Astrocyte (in vitro differentiated cells and primary cell): ENCODE results near the gene GDF2. TPM values are rescaled to one million over a fixed set of nuclear protein-coding genes. Genes with fewer than 3 reads are reported as not detected.

Experiments
- DNase-seq: peaks from one replicate; pipeline ENCODE4 v3.0.0-alpha.2; 2010; ENCODE audit warnings: low read depth
- FAIRE-seq: peaks from 2 replicates; lab custom pipeline; 2011; peaks lifted over from hg19 to GRCh38; lab: Jason Lieb, UNC
- H2AFZ ChIP-seq: 2 replicates; pipeline ENCODE4 v1.6.0; 2012; ENCODE audit warnings: low read depth, low read length, inconsistent platforms
- H3K27ac ChIP-seq: 2 replicates; pipeline ENCODE4 v1.5.1; 2011; ENCODE audit warnings: low read depth, low read length, inconsistent platforms
- H3K27me3 ChIP-seq: 2 replicates; pipeline ENCODE4 v1.6.0; 2011; ENCODE audit warnings: low read length, inconsistent platforms; ENCODE audit not compliant: insufficient read depth
- H3K36me3 ChIP-seq: 2 replicates; pipeline ENCODE4 v1.5.1; 2011; ENCODE audit warnings: low read length, inconsistent platforms; ENCODE audit not compliant: insufficient read depth
- H3K4me1 ChIP-seq: 2 replicates; pipeline ENCODE4 v1.5.1; 2011; ENCODE audit warnings: low read length, inconsistent platforms; ENCODE audit not compliant: insufficient read depth
- H3K4me2 ChIP-seq: 2 replicates; pipeline ENCODE4 v1.6.0; 2012; ENCODE audit warnings: low read length, inconsistent platforms
- H3K4me3 ChIP-seq: 2 replicates; pipeline ENCODE4 v1.5.1; 2011; ENCODE audit warnings: low read depth, mild to moderate bottlenecking, low read length, inconsistent platforms; ENCODE audit not compliant: insufficient read depth
- H3K79me2 ChIP-seq: 2 replicates; pipeline ENCODE4 v1.6.0; 2012; ENCODE audit warnings: mild to moderate bottlenecking, low read length, inconsistent platforms; ENCODE audit not compliant: insufficient read depth
- H3K9ac ChIP-seq: 2 replicates; pipeline ENCODE4 v1.6.0; 2012; ENCODE audit warnings: mild to moderate bottlenecking, low read length, inconsistent platforms
- H3K9me3 ChIP-seq: 2 replicates; pipeline ENCODE4 v1.5.1; 2012; ENCODE audit warnings: low read depth, mild to moderate bottlenecking, low read length, inconsistent platforms; ENCODE audit not compliant: insufficient read depth
- H4K20me1 ChIP-seq: 2 replicates; pipeline ENCODE4 v1.6.0; 2012; ENCODE audit warnings: low read length, inconsistent platforms; ENCODE audit not compliant: insufficient read depth
- H3K27ac Mint-ChIP-seq: one replicate; pipeline ENCODE4 v1.8.0; 2021; ENCODE audit warnings: mild to moderate bottlenecking, mixed read lengths; ENCODE audit not compliant: unreplicated experiment
- H3K27me3 Mint-ChIP-seq: one replicate; pipeline ENCODE4 v1.8.0; 2021; ENCODE audit warnings: low read depth, mixed read lengths; ENCODE audit not compliant: unreplicated experiment
- H3K36me3 Mint-ChIP-seq: one replicate; pipeline ENCODE4 v1.8.0; 2021; ENCODE audit warnings: low read depth, mixed read lengths; ENCODE audit not compliant: unreplicated experiment
- H3K4me1 Mint-ChIP-seq: one replicate; pipeline ENCODE4 v1.8.0; 2021; ENCODE audit warnings: low read depth, mixed read lengths; ENCODE audit not compliant: unreplicated experiment
- H3K4me3 Mint-ChIP-seq: one replicate; pipeline ENCODE4 v1.8.0; 2021; ENCODE audit warnings: mild to moderate bottlenecking, moderate library complexity, mixed read lengths; ENCODE audit not compliant: unreplicated experiment
- H3K9me3 Mint-ChIP-seq: one replicate; pipeline ENCODE4 v1.8.0; 2021; ENCODE audit warnings: mild to moderate bottlenecking, mixed read lengths; ENCODE audit not compliant: unreplicated experiment
- EZH2 ChIP-seq: IDR thresholded peaks from 2 replicates; pipeline ENCODE4 v1.6.1; 2012; ENCODE audit warnings: mild to moderate bottlenecking, low read length, inconsistent platforms; ENCODE audit not compliant: insufficient read depth
- total RNA-seq: library from RNA; stranded (reverse); gene quantifications from 2 replicates; pipeline ENCODE4 v1.2.1, GENCODE V29; 2021
- TF ChIP-seq, protein P1 (sequence below): IDR thresholded peaks from 2 replicates; pipeline ENCODE4 v1.5.1; 2011; ENCODE audit warnings: low read depth, mild to moderate bottlenecking, inconsistent platforms, low read length, moderate library complexity; ENCODE audit not compliant: insufficient read depth

GDF2 gene
- total RNA-seq, 1 donor from 2014 or later, result not detected

DNA sequence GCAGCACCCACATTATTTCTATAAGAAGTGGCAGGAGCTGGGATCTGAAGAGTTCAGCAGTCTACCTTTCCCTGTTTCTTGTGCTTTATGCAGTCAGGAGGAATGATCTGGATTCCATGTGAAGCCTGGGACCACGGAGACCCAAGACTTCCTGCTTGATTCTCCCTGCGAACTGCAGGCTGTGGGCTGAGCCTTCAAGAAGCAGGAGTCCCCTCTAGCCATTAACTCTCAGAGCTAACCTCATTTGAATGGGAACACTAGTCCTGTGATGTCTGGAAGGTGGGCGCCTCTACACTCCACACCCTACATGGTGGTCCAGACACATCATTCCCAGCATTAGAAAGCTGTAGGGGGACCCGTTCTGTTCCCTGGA, 25.0 kb downstream of the GDF2 start:
- Mint-ChIP-seq H3K36me3 (no peaks in the 10 kb centered on the region), H3K4me1 (no peaks in the 10 kb centered on the region), H3K27me3 (peaks cover 17% of the 10 kb centered on the region), H3K4me3 (no peak overlapping the region), H3K27ac (no peak overlapping the region), H3K9me3 (peaks cover 2% of the 10 kb centered on the region)
- no peak for TF ChIP-seq EZH2
- TF ChIP-seq, protein P1, sequence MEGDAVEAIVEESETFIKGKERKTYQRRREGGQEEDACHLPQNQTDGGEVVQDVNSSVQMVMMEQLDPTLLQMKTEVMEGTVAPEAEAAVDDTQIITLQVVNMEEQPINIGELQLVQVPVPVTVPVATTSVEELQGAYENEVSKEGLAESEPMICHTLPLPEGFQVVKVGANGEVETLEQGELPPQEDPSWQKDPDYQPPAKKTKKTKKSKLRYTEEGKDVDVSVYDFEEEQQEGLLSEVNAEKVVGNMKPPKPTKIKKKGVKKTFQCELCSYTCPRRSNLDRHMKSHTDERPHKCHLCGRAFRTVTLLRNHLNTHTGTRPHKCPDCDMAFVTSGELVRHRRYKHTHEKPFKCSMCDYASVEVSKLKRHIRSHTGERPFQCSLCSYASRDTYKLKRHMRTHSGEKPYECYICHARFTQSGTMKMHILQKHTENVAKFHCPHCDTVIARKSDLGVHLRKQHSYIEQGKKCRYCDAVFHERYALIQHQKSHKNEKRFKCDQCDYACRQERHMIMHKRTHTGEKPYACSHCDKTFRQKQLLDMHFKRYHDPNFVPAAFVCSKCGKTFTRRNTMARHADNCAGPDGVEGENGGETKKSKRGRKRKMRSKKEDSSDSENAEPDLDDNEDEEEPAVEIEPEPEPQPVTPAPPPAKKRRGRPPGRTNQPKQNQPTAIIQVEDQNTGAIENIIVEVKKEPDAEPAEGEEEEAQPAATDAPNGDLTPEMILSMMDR, result no peak
- H3K27me3 ChIP-seq, result peaks cover 6% of the 10 kb centered on the region
- H2AFZ ChIP-seq, result no peak overlapping the region
- no peak overlapping the region for H3K27ac ChIP-seq
- no peaks in the 10 kb centered on the region for H3K4me1 ChIP-seq
- H3K4me2 ChIP-seq, result no peak overlapping the region
- H3K79me2 ChIP-seq, result no peaks in the 10 kb centered on the region
- FAIRE-seq (no peak), DNase-seq (no peak)
- no peak overlapping the region for H3K4me3 ChIP-seq
- no peaks in the 10 kb centered on the region for H3K36me3 ChIP-seq
- H3K9me3 ChIP-seq, result no peaks in the 10 kb centered on the region
- no peak overlapping the region for H3K9ac ChIP-seq
- no peaks in the 10 kb centered on the region for H4K20me1 ChIP-seq

DNA sequence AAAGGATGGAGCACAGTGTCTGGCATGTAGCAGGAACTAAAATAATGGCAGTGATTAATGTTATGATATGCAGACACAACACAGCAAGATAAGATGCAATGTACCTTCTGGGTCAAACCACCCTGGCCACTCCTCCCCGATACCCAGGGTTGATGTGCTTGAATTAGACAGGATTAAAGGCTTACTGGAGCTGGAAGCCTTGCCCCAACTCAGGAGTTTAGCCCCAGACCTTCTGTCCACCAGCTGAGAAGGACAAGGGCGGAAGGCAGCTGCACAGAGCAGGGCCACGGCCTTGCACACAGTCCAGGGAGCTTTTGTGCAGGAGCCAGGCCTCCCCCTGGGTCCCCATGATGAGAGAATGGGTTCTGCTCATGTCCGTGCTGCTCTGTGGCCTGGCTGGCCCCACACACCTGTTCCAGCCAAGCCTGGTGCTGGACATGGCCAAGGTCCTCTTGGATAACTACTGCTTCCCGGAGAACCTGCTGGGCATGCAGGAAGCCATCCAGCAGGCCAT, 25.9 kb downstream of the GDF2 start, which contains the start of gene RBP3:
RBP3 (plus strand) TSS at position 226 of the 514 bp plus-strand sequence; CDS start at position 348, 122 bp downstream.
- no peak within 1 kb of the TSS for H3K4me3 Mint-ChIP-seq
- H3K27me3 Mint-ChIP-seq, result peaks cover 20% of the 10 kb centered on the region
- no peaks in the 10 kb centered on the region for H3K79me2 ChIP-seq
- no peak for FAIRE-seq
- no peak within 1 kb of the TSS for H3K27ac ChIP-seq
- no peak for DNase-seq
- no peak within 1 kb of the TSS for H3K9ac ChIP-seq
- no peak within 1 kb of the TSS for H2AFZ ChIP-seq
- H3K4me1 ChIP-seq, result no peaks in the 10 kb centered on the region
- peaks cover 6% of the 10 kb centered on the region for H3K27me3 ChIP-seq
- no peak within 1 kb of the TSS for H3K27ac Mint-ChIP-seq
- H3K36me3 Mint-ChIP-seq, result no peaks in the 10 kb centered on the region
- no peak within 1 kb of the TSS for H3K4me3 ChIP-seq
- no peak within 1 kb of the TSS for H3K4me2 ChIP-seq
- H4K20me1 ChIP-seq, result no peaks in the 10 kb centered on the region
- TF ChIP-seq, protein P1, result no peak
- no peak for TF ChIP-seq EZH2
- peaks cover 2% of the 10 kb centered on the region for H3K9me3 Mint-ChIP-seq
- no peaks in the 10 kb centered on the region for H3K36me3 ChIP-seq
- H3K4me1 Mint-ChIP-seq, result no peaks in the 10 kb centered on the region
- H3K9me3 ChIP-seq, result no peaks in the 10 kb centered on the region

DNA sequence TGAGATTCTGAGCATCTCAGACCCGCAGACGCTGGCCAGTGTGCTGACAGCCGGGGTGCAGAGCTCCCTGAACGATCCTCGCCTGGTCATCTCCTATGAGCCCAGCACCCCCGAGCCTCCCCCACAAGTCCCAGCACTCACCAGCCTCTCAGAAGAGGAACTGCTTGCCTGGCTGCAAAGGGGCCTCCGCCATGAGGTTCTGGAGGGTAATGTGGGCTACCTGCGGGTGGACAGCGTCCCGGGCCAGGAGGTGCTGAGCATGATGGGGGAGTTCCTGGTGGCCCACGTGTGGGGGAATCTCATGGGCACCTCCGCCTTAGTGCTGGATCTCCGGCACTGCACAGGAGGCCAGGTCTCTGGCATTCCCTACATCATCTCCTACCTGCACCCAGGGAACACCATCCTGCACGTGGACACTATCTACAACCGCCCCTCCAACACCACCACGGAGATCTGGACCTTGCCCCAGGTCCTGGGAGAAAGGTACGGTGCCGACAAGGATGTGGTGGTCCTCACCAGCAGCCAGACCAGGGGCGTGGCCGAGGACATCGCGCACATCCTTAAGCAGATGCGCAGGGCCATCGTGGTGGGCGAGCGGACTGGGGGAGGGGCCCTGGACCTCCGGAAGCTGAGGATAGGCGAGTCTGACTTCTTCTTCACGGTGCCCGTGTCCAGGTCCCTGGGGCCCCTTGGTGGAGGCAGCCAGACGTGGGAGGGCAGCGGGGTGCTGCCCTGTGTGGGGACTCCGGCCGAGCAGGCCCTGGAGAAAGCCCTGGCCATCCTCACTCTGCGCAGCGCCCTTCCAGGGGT, 26.6 kb downstream of the GDF2 start:
- H3K4me3 Mint-ChIP-seq, result no peak overlapping the region
- H3K27ac ChIP-seq, result no peak overlapping the region
- H3K79me2 ChIP-seq, result no peaks in the 10 kb centered on the region
- H3K9me3 Mint-ChIP-seq, result peaks cover 2% of the 10 kb centered on the region
- H3K27me3 ChIP-seq, result peaks cover 6% of the 10 kb centered on the region
- no peaks in the 10 kb centered on the region for H4K20me1 ChIP-seq
- no peak overlapping the region for H3K4me2 ChIP-seq
- no peak overlapping the region for H3K4me3 ChIP-seq
- DNase-seq (no peak), FAIRE-seq (no peak)
- no peaks in the 10 kb centered on the region for H3K4me1 Mint-ChIP-seq
- TF ChIP-seq, protein P1, result no peak
- TF ChIP-seq EZH2, result no peak
- no peak overlapping the region for H2AFZ ChIP-seq
- H3K9ac ChIP-seq, result no peak overlapping the region
- H3K4me1 ChIP-seq, result no peaks in the 10 kb centered on the region
- no peaks in the 10 kb centered on the region for H3K36me3 Mint-ChIP-seq
- H3K36me3 ChIP-seq, result no peaks in the 10 kb centered on the region
- peaks cover 20% of the 10 kb centered on the region for H3K27me3 Mint-ChIP-seq
- H3K9me3 ChIP-seq, result no peaks in the 10 kb centered on the region
- H3K27ac Mint-ChIP-seq, result no peak overlapping the region
